ENCODE measurements around the gene EHD2. TPM values are rescaled to one million over a fixed set of nuclear protein-coding genes. Genes with fewer than 3 reads are reported as not detected.

EHD2 gene
- total and polyA plus RNA-seq, 2 of the 13 experiments (the other 11 are each of a cell fraction or from before 2014, with no cell fraction given): 0.09 to 0.28 TPM

DNA sequence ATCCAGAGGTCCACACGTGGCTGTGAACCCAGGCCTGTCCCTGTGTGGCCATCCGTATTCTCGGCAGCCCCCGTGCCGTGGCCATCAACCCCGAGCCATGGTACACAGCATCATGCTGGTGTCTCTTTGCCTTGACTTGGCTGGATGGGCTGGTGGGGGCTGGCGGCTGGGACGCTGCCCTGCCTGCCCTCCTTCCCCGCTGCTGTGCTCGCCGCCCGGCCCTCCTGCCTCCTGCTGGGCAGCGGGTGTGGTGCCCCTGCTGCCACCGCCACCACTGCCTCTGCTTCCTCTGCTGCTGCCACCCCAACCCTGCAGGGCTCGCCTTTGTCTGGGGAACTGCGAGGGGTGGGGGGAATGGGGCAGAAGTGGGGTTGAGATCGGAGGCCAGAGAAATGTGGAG is 19.7 kb upstream of the EHD2 start:
- in situ Hi-C loops (cut with HindIII; ENCODE audit: extremely low pct_ligation_motif_present, low pct_unique_long_range_greater_than_20kb): loop anchor here (10.0 kb wide), 1 partner anchor 89 kb away; the partner anchor contains the start of gene BICRA
- TF ChIP-seq AGO2 (optimal IDR thresholded peaks at IDR 0.05; ENCODE audit: low read depth, low read length) (peak; percentile 44), ZC3H13 (CRISPR knock-in tag; IDR thresholded peaks at IDR 0.05) (no peak), KAT8 (CRISPR knock-in tag; IDR thresholded peaks at IDR 0.05) (no peak), ZNF24 (IDR thresholded peaks at IDR 0.05) (no peak), TOPORS (CRISPR knock-in tag; IDR thresholded peaks at IDR 0.05) (no peak), AGO1 (IDR thresholded peaks at IDR 0.05; ENCODE audit: low read depth, low read length, poor library complexity, severe bottlenecking) (no peak), ZBTB7B (CRISPR knock-in tag; IDR thresholded peaks at IDR 0.05) (no peak), MAF1 (CRISPR knock-in tag; IDR thresholded peaks at IDR 0.05; ENCODE audit: borderline replicate concordance) (no peak), ZFP90 (CRISPR knock-in tag; IDR thresholded peaks at IDR 0.05; ENCODE audit: borderline replicate concordance) (no peak)
- TF ChIP-seq, protein P1, sequence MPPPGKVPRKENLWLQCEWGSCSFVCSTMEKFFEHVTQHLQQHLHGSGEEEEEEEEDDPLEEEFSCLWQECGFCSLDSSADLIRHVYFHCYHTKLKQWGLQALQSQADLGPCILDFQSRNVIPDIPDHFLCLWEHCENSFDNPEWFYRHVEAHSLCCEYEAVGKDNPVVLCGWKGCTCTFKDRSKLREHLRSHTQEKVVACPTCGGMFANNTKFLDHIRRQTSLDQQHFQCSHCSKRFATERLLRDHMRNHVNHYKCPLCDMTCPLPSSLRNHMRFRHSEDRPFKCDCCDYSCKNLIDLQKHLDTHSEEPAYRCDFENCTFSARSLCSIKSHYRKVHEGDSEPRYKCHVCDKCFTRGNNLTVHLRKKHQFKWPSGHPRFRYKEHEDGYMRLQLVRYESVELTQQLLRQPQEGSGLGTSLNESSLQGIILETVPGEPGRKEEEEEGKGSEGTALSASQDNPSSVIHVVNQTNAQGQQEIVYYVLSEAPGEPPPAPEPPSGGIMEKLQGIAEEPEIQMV (CRISPR knock-in tag; IDR thresholded peaks at IDR 0.05; ENCODE audit: low read depth): no peak
- TF ChIP-seq, protein P2, sequence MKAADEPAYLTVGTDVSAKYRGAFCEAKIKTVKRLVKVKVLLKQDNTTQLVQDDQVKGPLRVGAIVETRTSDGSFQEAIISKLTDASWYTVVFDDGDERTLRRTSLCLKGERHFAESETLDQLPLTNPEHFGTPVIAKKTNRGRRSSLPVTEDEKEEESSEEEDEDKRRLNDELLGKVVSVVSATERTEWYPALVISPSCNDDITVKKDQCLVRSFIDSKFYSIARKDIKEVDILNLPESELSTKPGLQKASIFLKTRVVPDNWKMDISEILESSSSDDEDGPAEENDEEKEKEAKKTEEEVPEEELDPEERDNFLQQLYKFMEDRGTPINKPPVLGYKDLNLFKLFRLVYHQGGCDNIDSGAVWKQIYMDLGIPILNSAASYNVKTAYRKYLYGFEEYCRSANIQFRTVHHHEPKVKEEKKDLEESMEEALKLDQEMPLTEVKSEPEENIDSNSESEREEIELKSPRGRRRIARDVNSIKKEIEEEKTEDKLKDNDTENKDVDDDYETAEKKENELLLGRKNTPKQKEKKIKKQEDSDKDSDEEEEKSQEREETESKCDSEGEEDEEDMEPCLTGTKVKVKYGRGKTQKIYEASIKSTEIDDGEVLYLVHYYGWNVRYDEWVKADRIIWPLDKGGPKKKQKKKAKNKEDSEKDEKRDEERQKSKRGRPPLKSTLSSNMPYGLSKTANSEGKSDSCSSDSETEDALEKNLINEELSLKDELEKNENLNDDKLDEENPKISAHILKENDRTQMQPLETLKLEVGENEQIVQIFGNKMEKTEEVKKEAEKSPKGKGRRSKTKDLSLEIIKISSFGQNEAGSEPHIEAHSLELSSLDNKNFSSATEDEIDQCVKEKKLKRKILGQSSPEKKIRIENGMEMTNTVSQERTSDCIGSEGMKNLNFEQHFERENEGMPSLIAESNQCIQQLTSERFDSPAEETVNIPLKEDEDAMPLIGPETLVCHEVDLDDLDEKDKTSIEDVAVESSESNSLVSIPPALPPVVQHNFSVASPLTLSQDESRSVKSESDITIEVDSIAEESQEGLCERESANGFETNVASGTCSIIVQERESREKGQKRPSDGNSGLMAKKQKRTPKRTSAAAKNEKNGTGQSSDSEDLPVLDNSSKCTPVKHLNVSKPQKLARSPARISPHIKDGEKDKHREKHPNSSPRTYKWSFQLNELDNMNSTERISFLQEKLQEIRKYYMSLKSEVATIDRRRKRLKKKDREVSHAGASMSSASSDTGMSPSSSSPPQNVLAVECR (CRISPR knock-in tag; IDR thresholded peaks at IDR 0.05; ENCODE audit: borderline replicate concordance): no peak
- TF ChIP-seq, protein P3, sequence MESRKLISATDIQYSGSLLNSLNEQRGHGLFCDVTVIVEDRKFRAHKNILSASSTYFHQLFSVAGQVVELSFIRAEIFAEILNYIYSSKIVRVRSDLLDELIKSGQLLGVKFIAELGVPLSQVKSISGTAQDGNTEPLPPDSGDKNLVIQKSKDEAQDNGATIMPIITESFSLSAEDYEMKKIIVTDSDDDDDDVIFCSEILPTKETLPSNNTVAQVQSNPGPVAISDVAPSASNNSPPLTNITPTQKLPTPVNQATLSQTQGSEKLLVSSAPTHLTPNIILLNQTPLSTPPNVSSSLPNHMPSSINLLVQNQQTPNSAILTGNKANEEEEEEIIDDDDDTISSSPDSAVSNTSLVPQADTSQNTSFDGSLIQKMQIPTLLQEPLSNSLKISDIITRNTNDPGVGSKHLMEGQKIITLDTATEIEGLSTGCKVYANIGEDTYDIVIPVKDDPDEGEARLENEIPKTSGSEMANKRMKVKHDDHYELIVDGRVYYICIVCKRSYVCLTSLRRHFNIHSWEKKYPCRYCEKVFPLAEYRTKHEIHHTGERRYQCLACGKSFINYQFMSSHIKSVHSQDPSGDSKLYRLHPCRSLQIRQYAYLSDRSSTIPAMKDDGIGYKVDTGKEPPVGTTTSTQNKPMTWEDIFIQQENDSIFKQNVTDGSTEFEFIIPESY (CRISPR knock-in tag; IDR thresholded peaks at IDR 0.05): peak; percentile 61; the same call in 1 of the 2 replicates
- TF ChIP-seq, protein P4, sequence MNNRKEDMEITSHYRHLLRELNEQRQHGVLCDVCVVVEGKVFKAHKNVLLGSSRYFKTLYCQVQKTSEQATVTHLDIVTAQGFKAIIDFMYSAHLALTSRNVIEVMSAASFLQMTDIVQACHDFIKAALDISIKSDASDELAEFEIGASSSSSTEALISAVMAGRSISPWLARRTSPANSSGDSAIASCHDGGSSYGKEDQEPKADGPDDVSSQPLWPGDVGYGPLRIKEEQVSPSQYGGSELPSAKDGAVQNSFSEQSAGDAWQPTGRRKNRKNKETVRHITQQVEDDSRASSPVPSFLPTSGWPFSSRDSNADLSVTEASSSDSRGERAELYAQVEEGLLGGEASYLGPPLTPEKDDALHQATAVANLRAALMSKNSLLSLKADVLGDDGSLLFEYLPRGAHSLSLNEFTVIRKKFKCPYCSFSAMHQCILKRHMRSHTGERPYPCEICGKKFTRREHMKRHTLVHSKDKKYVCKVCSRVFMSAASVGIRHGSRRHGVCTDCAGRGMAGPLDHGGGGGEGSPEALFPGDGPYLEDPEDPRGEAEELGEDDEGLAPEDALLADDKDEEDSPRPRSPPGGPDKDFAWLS (CRISPR knock-in tag; IDR thresholded peaks at IDR 0.05; ENCODE audit: borderline replicate concordance): no peak
- TF ChIP-seq, protein P5, sequence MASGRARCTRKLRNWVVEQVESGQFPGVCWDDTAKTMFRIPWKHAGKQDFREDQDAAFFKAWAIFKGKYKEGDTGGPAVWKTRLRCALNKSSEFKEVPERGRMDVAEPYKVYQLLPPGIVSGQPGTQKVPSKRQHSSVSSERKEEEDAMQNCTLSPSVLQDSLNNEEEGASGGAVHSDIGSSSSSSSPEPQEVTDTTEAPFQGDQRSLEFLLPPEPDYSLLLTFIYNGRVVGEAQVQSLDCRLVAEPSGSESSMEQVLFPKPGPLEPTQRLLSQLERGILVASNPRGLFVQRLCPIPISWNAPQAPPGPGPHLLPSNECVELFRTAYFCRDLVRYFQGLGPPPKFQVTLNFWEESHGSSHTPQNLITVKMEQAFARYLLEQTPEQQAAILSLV (CRISPR knock-in tag; IDR thresholded peaks at IDR 0.05; ENCODE audit: borderline replicate concordance): no peak

More for the DNA sequence above, 19.7 kb upstream of the EHD2 start:
- ATAC-seq: no peak
- no peak for FAIRE-seq
- 97% methylated on average over 12 of the region's 17 CpGs for WGBS (ENCODE audit: low lambda C conversion rate)
- H3K36me3 ChIP-seq (replicated peaks in 1 of 2; ENCODE audit: control insufficient read depth in 1 of 2, insufficient read depth in 2 of 2, low read length in 2 of 2): no peaks in the 10 kb centered on the region; a peak in 1 of 5 replicates
- H2AFZ ChIP-seq (ENCODE audit: low read length): no peak overlapping the region
- POLR2A ChIA-PET: no interaction called here
- peaks cover 4% of the 10 kb centered on the region; the same call in 1 of the 2 replicates for H3K4me1 ChIP-seq (ENCODE audit: insufficient read depth, low read length)
- H3K27ac ChIP-seq (ENCODE audit: extremely low read length, insufficient read depth, low read length): no peak overlapping the region
- H3K27me3 ChIP-seq (ENCODE audit: control insufficient read depth in 1 of 2, insufficient read depth in 2 of 2, low read length in 2 of 2): no peaks in the 10 kb centered on the region
- intact Hi-C loops (cut with micrococcal nuclease; ENCODE audit: unreplicated experiment): no loop called here
- CTCF ChIA-PET (ENCODE audit: low intra/inter-chr PET ratio, low total read pairs): no interaction called here
- no peaks in the 10 kb centered on the region for H3K79me2 ChIP-seq (ENCODE audit: insufficient read depth, low read length)
- no peak overlapping the region for H3K9ac ChIP-seq (ENCODE audit: insufficient read depth, low read depth, low read length)
- no peak overlapping the region for H3K4me2 ChIP-seq (ENCODE audit: low read depth, low read length)
- H3K4me3 ChIP-seq (replicated peaks in 1 of 3; ENCODE audit: insufficient read depth in 1 of 3, low read depth in 2 of 3, low read length in 3 of 3): no peak overlapping the region
- no peaks in the 10 kb centered on the region for H3K9me3 ChIP-seq (ENCODE audit: low read length)
- BruUV-seq (replicated peaks): no TSS peak
- H4K20me1 ChIP-seq (ENCODE audit: insufficient read depth, low read length): no peaks in the 10 kb centered on the region
- no peak for DNase-seq (ENCODE audit: low spot score)

All from HepG2 (cell line).